Activated T-cell treated with anti-CD3 and anti-CD28 coated beads, Interleukin-2, amount 50 U/mL, for 1 hour (primary cell): ENCODE results near the gene DUSP8.
A peak's percentile ranks its signal among the peaks of the same experiment; 100 is the strongest.

ENCODE experiments used
- DNase-seq: peaks from one replicate; pipeline ENCODE4 v3.0.0-alpha.2; 2020

The DUSP8 gene

DNA sequence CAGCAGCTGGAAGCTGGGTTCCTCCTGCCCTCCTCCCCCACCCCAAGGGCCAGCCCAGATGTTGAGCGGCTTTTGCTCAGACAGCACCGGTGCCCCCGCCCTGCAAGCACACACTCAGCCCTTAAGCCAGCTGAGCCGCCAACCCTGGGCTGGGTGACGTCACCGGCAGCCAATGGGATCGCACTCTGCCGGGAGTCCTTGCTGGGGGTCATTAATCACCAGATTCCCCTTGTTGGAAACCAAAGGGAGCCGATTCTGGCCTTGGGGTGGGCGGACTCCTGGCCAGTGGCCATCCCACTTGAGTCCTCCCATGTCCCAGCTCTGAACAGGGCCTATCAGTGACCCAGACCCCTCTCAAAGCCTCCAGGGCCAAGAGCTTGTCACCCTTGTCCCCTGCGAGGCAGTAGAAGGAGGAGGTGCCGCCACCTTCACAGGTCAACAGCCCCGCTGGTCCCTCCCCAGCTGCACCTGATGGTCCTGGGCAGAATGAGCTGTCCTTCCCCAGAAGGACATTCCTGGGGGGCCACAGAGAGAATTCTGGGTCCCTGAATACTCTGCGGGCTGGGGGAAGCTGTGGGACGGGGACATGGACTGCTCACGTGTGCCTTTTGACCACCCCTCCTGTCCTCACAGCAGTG lies 7.4 kb downstream of the DUSP8 start:
- peak; percentile 44 for DNase-seq

DNA sequence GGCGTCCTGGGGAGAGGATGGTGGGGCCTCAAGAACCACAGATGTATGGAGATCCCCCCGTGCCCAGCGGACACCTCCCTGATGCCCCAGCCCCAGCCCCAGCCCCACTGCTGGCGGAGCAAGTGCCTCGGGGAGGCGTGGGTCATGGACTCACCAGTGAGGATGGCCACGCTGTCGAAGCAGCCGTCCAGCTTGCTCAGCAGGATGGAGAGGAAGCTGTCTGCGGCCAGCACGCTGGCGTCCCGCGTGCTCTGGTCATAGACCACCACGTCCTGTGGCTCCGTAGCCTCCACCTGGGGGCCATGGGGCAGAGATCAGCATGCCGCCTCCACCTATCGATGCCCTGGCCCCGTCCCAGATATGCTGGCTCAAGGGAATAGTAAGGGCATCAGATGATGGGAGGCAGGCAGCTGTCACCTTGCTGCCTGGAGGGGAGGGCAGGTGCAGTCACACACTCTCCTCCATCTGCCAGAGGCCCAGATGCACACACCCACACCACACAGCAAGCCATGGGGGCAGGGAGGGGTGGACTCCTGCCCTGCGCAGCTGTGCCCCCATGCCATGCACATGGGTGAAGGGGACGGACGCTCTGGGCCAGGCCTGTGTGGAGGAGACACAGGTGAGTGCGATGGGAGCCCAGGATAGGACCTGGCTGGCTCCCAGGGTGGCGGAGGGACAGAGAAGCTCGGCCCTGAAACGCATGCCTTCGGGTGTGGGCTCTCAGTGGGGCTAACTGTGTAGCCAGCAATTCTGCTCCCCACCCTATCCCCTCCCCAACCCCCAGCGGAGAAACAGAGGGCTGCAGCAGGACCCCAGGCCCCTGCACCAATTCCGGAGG lies 8.2 kb downstream of the DUSP8 start:
- peak; percentile 22 for DNase-seq

DNA sequence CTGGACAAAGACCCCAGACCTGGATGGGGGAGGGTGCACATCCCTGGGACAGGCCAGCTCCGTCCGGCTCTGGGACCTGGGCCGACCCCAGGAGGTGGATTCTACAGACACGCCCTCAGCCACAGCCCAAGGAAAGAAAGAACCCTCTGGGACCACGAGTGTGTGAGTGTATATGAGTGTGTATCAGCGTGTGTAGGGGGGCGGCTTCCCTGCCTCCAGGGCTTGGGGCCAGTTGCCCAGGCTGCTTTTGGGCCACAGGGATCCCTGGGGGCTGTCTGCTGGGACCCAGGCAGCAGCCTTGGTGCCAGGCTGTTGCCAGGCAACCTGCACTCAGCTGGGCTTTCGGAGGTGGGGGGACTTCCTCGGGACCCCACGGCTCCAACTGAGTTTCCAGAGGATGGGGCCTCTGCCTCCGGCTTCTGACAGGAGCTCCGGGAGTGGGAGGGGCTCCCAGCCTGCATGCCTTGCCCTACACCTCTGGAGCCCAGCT lies 8.9 kb downstream of the DUSP8 start:
- peak; percentile 19 for DNase-seq

DNA sequence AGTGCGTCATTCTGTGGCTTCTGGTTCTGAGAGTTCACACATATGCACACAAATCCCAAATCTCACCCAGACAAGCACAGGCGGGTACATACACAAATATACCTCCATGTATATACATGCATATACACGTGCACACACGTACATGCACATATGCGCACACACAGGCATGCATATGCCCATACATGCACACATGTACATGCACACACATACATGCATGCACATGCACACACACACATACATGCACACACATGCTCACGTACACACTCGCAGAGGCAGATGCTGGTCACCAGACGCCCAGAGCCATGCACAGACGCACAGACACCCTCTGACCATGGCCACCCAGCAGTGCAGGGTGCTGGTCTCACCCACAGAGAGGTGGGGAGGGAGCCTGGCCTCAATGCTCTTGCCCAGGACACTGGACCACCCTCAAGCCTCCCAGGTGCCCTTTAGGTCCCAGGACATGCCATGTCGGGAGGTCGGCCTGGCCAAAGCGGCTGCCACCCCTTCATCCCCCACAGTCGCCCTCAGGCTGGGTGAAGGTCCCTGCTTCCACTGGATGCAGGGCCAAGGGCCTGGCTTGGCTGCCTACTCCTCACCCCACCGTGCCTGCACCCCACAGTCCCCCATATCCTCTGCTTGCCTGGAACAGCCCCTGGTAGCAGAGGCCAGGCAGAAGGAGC lies 9.5 kb downstream of the DUSP8 start:
- DNase-seq = no peak

DNA sequence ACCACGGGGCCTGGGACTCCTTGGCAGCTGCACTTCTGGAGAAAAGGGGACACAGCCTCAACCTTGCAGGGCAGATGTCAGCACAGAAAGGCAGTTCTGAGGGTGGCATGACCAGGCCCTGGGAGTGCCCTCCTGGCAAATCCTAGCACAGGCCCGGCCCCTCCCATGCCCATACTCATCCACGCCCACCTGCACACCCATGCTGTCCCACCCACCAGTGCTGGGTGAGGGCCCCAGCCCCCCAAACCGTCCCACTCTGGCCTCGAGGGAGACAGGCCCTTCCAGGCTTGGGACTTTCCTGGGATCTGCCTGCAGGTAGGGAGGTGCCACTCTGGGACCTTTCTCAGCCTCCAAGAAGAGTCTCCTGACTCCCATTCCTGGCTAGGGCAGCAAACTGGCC lies 10.1 kb downstream of the DUSP8 start:
- DNase-seq = no peak

DNA sequence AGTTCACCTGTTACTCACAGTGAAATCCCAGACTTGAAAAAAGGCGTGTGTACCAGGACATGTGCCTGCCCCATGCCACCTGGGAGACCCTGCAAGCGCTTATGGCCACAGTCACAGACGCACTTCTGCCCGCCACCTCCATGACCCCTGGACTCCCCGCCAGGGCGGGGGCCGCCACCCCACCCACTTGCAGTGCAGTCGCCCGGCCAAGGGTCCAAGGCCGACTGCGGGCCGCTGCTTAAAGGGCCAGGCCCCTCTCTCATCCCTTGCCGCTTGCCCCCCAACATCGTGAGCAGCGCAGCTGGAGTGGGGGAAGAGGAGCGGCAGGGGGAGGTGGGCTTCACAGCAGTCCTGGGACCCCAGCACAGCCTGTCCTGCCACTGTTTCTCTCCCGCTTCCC lies 10.8 kb downstream of the DUSP8 start:
- DNase-seq = no peak

DNA sequence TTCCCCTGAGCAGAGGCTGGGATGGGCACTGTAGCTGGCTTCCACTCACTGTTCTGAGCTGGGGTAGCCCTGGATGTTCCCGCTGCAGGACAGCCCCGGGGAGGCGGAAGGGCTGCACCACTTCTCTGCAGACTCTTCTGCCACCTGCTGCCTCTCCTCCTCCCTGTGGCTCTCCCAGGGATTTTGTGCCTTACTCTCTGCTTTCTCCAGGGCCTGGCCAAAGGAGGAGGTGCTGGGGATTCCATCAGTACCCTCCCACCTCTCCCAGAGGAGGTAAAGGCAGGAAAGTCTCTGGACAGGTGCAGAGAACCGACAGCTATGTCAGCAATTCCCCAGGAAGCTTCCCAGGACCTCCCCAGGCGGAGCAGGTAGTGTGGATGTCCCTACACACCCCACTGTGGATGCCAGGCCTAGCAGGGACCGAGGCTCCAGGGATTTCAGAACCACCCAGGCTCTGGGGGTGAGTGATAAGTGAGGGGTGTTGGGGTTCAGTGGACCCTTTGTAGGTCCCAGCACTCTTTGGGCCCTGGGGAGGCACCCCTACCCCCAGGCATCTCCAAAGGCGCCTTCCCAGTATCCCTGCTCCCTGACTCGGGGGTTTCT lies 11.3 kb downstream of the DUSP8 start:
- no peak for DNase-seq

DNA sequence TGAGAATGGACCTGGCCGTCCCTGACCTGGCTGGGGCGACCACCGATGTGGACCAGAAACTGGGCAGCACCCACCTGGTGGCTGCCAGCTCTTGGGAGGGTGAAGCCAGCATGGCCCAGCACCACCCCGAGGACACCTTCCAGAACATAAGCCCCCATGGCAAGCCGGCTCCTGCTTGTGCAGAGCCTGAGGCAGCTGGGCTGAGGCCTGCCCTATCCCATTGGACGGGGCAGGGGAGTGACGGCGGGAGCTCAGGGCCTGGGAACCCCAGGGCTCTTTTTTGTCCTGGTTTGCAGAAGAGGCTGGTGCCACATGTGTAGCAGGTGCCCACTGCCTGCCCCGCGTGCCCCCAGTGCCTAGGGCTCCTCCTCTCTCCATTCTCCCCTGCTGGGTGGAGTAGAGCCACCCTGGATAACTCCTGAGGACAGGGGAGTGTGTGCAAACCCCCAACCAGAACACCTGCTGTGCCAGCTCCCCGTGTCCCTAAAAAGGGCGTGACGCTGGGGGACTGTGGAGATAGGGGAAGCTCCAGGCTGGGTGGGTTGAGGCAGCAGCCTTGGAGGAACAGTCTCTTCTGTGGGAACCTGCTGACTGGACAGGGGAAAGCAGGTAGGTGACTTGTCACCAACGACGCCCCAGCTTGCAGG lies 11.9 kb downstream of the DUSP8 start:
- no peak for DNase-seq

DNA sequence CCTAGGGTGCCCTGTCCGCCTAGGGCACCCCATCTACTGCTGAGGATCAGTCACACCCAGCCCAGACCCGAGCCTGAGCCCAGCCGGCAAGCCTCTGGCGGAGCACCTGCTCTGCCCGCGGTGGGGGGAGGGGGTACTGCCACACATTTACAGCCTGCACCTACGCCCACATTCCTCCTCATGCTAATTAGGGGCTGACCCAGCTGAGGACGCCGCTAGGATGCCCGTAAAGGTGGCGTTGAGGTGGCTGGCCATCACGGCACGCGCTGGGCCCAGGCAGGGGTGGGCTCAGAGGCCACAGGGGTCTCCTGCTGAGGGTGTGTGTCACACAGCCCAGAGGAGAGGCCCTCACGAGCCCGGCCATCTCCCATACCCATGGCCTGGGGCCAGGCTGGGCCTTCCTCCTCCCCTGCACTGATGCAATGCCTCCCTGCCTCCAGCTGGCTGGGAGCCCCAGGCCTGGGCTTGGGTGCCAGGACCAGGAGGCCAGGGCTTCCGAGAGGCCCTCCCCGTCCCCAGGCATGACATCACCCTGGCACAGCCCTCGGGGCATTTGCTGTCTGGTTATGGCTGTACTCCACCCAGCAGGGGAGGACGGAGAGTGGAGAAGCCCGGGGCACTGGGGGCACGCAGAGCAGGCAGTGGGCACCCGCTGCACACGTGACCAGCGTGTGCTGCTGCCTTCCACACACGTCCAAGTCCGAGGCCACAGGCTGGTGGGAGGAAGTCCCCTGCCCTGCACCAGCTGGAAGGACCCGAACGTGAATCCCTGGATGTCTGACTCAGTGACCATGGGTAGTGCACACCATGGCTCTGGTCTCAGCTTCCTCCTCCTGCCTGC lies 12.7 kb downstream of the DUSP8 start:
- DNase-seq = peak; percentile 23

DNA sequence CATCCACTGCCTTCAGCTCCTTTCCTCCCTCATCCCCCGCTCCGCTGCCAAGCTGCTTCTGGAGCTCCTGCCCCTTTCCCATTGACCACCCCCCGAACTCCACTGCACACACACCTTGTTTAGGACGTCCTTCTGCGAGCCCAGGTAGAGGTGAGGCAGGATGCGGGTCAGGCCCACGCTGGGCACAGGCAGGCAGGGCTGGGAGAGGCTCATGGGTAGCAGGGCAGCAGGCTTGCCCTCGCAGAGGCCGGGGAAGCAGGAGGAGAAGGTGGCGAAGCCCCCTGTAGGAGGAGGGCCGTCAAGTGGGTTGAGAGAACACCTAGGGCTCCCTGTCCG lies 13.3 kb downstream of the DUSP8 start:
- DNase-seq = peak; percentile 23

DNA sequence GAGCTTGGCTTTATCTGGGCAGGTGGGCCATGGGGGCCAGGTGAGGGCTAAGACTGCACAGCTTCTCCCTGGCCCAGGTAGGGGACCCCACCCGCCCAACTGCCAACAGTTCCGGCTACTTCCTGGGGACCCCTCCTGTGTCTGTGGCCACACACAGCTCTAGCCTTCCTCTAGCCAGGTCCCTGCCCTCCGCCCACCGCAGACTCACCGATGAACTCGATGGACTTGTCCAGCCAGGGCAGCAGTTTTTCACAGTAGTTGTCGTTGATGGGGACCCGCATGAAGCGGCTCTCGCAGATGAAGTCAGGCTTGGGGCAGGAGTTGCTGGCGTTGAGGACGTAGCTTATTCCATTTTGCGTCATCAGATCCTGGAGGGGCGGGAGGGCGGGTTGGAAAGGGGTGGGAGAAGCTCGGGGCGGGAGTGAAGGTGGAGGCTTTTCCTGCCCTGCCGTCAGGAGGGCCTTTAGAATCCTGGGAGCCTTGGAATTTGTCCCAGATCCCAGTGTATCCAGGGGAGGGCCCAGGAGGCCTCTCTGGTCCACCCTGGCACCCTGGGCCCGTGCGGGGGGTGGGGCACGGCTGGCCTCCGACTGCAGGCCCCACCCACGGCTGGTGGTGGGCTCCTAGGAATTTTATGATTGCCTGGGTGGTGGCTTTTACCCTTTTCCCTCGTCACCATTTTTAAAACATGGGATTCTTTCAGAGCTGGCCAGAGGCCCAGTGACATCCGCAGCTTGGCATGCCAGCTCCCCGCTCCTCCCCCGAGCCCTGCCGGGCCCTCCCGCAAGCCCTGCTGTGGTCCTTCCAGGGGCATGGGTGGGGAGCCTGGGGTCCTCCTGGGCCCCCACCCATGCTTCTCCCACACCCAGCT lies 13.9 kb downstream of the DUSP8 start:
- peak; percentile 21 for DNase-seq

DNA sequence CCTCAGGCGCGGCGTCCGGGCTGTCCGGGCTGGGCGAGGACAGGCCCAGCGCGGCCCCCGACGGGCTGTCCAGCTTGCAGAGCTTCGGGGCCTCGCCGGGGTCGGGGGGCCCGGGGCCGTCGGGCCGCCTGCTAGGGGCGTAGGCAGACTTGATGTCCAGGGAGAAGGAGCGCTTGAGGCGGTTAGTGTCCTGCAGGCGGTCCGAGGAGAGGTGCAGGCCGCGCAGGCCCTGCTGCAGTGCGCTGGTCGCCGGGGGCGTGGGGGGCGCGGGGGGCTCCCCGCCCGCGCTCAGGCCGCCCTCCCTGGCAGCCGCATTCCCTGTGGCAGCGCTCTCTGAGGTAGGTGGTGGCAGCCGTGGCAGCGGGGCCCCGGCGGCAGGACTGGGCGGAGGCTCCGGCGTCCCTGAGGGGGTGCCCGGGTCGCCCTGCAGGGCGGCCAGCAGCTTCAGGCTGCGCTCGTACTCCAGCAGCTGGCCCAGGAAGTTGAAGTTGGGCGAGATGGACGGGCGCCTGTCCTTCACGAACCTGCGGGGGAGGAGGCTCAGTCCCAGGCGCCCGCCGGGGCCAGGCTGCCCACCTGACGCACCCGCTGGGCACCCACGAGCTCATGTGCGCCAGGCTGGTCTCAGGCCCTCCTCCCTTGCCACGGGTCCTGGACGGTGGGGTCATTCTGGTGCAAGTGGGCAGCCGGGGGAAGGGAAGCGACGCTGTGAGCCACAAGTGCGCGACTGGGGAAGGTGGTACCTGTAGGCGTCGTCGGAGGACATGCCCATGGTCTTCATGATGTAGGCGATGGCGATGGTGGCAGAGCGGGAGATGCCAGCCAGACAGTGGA lies 14.8 kb downstream of the DUSP8 start:
- peak; percentile 22 for DNase-seq

DNA sequence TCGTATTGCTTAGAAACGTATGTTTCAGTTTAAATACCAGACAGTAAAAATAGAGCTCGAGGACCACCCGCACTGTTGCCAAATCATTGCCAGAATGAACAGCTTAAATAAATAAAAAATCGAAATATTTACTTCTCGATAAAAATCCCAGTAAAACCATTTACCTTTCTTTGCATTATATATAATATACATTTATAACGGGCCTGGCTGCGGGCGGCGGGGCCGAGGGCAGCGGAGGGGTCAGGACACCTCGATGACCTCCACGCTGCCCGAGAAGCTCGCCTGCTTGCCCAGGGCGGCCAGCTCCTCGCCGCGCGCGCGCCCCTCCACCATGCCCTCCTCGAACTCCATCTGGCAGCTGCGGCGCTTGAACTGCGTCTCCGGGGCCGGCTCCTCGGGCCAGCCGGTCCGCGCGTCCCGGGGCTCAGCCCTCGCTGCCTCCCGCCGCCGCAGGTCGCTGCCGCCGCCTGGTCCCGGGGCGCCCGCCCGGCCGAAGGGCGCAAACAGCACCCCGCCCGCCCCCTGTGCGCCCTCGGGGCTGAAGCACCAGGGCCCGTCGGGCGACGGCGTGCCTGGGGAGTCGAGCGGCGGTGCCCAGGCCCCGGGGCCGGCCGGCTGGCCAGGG lies 15.7 kb downstream of the DUSP8 start:
- peak; percentile 22 for DNase-seq

DNA sequence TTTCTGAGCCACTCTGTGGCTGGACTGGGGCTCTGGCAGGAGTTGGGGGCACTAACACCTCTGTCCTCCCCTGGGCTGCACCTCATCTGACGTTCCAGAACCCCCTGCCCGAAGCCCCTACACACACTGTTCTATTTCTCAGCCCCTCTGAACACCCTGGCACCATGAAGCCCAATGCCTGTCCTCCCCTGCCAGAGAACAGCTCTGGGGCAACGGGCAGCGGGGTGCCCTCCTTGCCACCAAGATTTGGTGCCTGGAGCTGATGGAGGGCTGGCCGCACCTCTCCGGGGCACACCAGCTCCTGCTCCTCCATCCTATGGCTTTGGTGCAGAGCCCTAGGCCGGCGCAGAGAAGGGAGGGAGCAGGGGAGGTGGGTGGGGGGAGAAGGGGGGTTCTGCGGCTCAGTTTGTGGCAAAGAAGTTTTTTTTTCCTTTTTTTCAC lies 16.3 kb downstream of the DUSP8 start:
- no peak for DNase-seq

DNA sequence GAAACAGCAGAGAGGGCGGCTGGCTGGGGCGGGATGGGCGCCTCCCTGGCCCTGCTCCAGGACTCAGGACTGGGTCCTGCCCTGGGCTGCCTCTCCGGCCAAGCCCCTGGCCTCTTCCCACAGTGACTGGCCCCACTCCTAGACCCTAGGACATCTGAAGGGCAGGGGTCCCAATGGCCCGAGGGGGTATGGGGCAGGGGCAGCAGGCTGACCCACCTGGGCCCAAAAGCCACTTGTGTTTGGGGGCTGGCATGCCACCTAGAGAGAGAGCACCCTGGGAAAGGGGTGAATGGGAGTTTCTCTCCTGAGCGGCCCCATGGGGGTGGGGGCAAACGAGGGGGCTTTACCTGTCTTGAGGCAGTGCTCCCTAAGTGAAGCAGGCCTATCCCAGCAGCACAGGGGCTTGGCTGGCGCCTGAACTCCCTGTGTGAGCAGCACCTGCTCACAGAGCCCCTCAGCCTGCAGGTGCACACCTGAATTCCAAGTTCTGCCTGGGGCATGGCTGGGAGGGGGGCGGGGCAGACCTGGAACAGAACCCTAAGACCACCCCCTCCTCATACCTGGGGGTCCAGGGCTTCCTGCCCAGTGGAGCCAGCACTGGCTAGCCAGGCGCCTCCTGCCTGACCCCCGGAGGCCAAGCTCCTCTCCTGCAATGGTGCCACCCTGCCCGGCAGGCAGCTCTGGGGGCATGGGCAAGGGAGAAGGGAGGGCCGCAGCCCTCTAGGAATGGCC lies 16.9 kb downstream of the DUSP8 start:
- peak; percentile 37 for DNase-seq

DNA sequence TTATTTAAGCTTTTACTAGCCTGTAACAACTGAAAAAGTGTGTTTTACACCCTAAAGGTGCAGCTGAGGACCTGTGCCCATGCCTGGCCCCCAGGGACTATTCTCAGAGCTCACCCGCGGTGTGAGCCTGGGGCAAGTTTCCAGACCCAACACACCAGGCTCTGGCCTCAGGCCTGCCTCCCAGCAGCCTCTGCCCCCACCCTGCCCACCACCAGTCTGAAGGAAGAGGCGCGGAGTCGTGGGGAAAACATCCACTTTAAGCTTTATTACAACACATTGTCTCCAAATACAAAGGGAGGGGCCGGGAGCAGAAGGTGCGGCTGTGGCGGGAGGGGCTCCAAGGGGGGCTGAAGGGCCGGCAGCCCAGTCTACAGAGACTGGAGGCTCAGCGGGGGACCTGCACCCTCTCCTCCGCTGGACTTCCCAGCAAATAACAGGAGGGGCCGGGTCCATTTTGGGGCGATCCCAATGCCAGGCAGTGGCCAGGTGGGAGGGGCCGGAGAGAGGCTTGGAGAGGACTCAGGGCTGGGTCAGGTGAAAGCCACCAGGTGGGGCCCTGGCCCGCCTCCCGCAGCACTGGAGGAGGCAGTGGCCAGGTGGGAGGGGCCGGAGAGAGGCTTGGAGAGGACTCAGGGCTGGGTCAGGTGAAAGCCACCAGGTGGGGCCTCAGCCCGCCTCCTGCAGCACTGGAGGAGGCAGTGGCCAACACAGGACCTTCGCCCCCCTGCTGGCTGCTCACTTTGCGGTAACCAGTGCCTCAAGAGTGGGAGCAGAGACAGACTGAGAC lies 18.1 kb downstream of the DUSP8 start:
- peak; percentile 23 for DNase-seq
